LNCaP clone FGC (cell line): Measurements from ENCODE around the gene LONP1.
A peak's percentile ranks its signal among the peaks of the same experiment; 100 is the strongest.

Experiments
- DNase-seq: peaks from one replicate; pipeline ENCODE4 v3.0.0-alpha.2; 2011; ENCODE audit warnings: low read depth
- H3K4me3 ChIP-seq: 2 replicates; pipeline ENCODE4 v1.5.1; 2011; ENCODE audit warnings: mild to moderate bottlenecking, low read depth, low read length, control low read depth
- CTCF ChIP-seq: IDR thresholded peaks from 2 replicates; pipeline ENCODE4 v1.5.1; 2012; ENCODE audit warnings: mild to moderate bottlenecking; ENCODE audit not compliant: control insufficient read depth, insufficient read depth; ENCODE audit errors: extremely low read depth

LONP1 gene

GRCh38 chr19:5686326-5686646, 33.7 kb downstream of the LONP1 start:
- no peak for TF ChIP-seq CTCF
- H3K4me3 ChIP-seq: peak overlapping the region; percentile 55
- DNase-seq: no peak

GRCh38 chr19:5684694-5685430, 35.1 kb downstream of the LONP1 start:
- H3K4me3 ChIP-seq: no peak overlapping the region
- TF ChIP-seq CTCF: no peak
- DNase-seq: no peak

- DNase-seq: no peak
- no peak overlapping the region for H3K4me3 ChIP-seq
- TF ChIP-seq CTCF: no peak
Observed at GRCh38 chr19:5683177-5683886, 36.6 kb downstream of the LONP1 start.

- no peak for TF ChIP-seq CTCF
- no peak overlapping the region for H3K4me3 ChIP-seq
- DNase-seq: no peak
Observed at GRCh38 chr19:5682107-5682482, 37.9 kb downstream of the LONP1 start.

GRCh38 chr19:5681391-5682106, 38.4 kb downstream of the LONP1 start:
- H3K4me3 ChIP-seq: peak overlapping the region; percentile 87
- TF ChIP-seq CTCF: no peak
- no peak for DNase-seq

GRCh38 chr19:5680437-5681368, 39.2 kb downstream of the LONP1 start, which contains the start of the genes HSD11B1L and MICOS13:
TSS of gene HSD11B1L (plus strand) at chr19:5681027. CDS start at chr19:5684833, 3,806 bp downstream.
TSS of gene MICOS13 (minus strand) at chr19:5680516. CDS start at chr19:5680486, 30 bp downstream.
- TF ChIP-seq CTCF: no peak
- DNase-seq: peak; percentile 97

More at GRCh38 chr19:5680437-5681368, 39.2 kb downstream of the LONP1 start, which contains the start of the genes HSD11B1L and MICOS13:
- peak within 1 kb of the TSS; percentile 87 for H3K4me3 ChIP-seq
